COLO829 (cell line): ENCODE data around the gene STAG3.

Source experiments
- DNase-seq: peaks from one replicate; pipeline ENCODE4 v3.0.0; 2012; ENCODE audit warnings: low spot score

Gene STAG3

DNA sequence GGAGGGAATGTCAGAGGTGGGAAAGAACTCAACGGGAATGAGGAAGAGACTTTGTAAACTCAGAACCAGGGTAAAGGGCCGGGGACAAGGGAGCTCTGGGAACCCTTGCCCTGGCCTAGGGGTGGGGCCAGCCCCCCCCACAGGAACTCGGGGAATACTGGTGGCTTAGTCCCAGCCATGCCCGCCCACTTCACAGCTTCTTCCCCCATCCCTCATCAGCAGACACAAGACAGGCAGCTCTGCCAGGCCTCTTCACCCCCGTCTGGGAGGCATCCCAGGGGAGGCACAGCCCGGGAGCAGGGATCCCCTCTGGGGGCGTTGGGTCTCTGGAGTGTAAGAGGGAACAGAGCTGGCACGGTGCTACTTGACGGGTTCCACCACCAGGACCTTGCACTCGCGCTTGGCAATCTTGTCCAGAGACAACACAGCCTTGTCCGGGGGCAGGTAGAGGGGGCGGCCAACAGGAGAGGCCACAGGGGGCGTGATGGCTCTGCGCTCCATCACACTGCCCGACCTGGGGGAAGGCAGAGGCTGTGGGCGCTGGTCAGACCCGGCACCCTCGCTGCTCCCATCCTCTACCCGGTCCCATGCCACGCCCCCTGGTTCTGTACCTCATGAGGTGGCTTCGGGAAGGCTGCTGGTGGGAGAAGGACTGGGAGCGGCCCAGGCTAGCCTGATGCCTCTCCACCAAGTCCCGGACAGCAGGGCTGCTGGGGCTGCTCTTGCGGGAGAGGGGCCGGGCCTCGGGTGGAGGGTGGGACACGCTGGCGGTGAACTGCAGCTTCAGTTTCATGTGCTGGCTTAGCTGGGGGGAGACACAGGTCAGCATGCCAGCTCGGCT, 22.8 kb upstream of the STAG3 start:
- no peak for DNase-seq

DNA sequence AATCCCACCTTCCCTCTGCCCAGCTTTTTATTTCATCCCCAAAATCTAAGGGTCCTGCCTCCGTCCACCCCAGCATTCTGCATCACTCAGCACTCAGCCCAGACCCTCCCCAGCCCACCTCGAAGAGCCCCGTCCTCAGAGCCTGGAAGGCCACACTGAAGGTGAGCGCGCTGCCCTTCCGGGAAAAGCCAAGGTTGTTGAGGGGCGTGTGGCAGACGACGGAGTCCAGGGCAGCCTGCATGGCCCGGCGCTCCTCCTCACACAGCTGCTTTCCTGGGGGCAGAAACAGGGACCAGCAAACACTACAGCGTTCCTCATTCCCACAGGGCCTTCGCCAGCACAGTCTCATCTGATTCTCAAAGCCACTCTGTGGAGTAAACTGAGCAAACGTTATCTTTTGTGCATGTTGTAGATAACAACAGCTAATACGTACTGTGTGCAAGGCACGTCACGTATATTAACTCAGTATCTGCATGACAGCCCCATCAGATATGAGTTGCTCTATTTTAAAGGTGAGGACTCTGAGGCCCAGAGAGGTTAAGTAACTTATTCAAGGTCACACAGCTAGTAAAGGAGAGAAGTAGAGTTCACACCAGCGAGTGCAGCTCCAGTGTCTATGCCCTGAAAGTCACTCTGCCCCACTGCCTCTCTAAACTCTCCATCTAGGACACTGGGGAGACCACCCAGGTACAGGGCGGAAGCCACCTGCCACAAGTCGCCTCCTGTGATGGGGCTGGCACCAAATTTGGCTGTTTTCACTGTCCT, 22.0 kb upstream of the STAG3 start:
- no peak for DNase-seq

DNA sequence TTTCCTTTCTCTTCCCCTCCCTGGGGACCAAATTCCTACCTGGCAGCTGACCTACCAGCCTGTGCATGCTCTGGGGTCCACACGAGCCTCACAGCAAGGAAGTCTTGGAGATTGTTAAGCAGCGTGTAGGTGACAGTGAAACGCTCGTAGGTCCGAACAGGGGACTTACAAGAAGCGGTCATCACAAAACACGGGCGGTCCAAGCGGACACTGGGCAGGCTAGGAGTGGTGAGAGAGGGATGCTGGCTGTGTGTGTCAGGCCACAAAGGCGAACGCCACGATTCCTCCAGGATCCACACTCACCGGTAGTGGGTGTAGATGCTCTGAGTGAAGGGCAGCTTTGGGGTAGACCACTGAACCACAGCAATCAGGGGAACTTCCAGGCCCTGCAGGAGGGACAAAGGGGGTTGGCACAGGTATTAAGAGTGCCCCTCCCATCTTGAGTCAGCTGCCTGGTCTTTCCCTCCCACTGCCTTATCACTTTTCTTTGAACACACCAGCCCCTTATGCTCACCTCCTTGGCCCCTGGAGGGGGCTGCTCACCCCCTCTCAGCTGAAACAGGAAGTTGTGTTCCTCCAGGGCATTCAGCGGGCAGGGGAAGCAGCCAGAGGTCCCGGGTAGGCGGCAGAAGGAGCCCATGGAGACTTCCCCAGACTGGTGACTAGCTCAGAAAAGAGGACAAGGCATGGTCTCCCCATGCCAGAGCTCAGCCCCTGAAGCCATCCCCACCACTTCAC, 21.2 kb upstream of the STAG3 start:
- DNase-seq = no peak

DNA sequence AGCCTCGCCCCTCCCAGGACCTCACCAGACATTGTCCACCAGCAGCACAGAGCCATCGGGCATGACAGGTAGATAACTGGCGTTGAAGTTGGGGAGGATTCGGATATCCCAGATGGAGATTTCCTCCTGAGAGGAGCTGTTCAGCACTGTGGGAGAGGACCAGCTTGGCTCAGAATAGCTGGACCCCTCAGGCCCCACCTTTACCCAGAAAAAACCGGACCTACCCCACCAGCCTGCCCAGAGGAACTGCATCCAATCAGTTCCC, 20.7 kb upstream of the STAG3 start:
- DNase-seq = no peak

DNA sequence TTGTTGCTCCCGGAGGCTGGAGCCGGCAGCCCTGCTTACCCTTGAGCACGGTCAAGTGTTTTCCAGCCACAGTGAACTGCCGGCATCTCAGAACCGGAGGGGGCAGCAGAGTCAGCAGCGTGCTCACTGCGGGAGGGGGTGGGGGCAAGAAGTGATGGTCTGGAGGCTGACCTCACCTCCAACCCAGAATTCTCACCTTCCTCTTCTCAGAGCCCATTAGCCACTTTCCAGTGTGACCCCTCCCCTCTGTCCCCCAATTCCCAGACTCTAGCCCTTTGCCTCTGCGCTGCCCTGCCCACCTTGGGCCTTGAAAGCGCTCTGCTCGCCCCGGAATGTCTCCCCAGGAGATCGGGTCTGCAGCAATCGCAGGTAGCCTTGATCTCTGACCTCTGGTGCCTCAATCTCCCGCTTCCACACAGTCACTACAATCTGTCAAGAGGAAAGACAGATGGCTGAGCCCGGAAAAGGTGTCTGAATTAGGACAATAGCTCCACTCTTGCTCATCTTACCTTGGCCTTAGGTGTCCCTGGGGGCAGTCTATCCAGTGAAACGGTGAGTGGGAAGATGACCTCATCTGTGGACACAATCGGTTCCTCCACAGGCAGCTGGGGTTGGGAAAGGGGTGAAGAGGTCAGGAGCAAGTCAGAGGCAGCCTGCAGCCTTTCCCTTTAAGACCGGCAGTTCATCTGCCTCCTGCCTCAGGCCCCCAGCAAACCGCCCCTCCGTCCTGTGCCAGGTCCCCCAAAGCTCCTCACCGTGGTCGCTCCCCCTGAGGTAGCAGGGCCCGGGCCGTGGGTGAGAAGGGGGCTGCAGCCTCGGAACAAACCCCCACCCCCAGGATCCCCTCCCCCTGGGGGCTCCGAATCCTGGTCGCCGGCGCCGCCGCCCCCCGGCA, 20.1 kb upstream of the STAG3 start:
- no peak for DNase-seq

DNA sequence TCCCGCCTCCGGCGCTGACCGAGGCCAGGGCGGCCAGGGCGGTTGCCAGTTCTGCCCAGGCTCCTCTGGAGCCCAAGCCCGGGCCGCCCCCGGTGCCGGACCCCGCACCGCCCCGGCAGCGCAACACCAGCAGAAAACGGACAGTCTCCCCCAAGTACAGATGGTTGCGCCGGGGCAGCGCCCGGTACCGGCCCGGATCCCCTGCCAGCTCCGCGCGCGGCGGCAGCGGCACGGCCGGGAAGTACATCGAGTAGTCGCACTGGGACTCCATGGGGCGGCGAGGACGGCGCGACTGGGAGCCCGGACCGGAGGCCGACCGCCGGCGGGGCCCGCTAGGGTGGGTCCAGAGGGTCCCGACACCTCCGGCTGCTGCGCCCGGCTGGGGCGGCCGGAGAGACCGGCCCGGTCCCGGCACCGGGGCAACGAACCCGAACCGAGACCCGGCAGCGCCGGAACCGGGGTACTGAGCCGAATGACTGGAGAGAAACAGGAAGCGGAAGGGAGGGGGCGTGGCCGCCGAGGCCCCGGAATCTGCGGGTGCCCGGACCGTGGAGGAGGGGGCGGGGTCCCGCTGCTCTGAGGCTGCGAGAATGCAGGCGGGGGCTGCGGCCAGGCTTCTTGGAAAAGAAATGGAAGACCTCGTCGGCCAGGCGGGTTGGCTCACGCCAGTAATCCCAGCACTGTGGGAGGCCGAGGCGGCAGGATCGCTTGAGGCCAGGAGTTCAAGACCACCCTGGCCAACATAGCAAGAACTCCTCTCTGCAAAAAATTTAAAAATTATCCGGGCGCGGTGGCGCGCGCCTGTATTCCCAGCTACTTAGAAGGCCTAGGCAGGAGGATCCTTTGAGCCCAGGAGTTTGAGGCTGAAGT, 19.3 kb upstream of the STAG3 start, which contains the start of gene TRAPPC14:
TSS of gene TRAPPC14 (minus strand) at position 495 of the 870 bp plus-strand sequence. CDS start at position 271, 224 bp downstream.
- DNase-seq = peak; percentile 97

DNA sequence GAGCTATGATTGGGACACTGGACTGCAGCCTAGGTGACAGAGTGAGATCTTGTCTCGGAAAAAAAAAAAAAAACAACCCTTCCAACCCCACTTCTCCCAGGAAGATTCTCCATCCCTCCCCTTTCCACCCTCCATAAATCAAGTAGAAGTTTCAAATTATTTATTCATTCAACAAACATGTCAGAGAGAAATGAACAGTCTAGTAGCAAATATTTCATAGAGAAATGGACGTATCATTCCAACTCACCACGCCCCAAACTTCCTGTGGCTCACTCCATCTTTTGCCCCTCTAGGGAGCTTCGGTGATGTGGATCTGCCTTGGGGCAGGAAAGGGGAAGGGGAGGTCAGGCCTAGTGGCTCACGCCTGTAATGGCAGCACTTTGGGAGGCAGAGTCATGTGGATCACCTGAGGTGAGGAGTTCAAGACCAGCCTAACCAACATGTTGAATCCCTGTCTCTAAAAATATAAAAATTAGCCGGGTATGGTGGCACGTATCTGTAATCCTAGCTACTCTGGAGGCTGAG, 18.6 kb upstream of the STAG3 start:
- DNase-seq = no peak

DNA sequence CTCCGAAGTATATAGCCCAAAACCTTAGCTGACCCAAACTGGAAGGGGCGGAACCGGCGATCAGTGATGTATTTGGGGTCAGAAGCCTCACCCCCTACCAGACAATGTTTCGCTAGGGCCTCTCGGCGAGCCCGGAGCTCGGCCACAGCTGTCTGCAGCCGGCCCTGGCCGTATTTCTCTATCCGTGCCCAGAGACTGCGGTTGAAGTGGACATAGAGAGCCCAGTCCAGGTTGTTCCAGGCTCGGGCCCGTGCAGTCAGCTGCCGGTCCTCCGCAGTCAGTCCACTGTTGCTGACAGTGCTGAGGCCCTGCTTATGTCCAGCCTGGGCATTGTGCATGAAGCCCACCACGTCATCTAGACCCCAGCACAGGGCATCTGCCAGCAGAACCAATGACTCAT, 17.7 kb upstream of the STAG3 start:
- no peak for DNase-seq

DNA sequence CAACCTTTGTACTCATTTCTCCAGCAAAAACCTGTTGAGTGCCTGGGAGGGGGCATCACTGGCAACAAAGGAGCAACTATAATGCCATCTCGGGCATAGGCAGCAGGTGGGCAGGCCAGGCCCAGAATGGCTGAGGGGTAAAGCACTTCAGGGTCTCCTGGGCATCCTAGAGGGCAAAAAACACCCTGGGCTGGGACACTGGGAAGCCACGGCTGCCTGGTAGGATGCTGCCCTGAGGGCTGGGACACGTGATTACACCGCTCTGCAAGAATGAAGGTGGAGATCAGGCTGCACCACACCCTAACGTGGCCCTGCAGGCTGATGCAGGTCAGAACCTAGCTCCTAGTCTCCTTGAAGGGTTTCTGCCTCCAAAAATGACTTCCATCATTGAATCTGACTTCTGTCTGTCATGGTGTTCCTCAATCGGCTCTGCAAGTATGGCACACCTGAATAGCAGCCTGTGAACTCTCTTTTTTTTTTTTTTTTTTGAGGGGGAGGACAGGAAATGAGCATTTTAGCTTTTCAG, 14.6 kb upstream of the STAG3 start:
- no peak for DNase-seq

DNA sequence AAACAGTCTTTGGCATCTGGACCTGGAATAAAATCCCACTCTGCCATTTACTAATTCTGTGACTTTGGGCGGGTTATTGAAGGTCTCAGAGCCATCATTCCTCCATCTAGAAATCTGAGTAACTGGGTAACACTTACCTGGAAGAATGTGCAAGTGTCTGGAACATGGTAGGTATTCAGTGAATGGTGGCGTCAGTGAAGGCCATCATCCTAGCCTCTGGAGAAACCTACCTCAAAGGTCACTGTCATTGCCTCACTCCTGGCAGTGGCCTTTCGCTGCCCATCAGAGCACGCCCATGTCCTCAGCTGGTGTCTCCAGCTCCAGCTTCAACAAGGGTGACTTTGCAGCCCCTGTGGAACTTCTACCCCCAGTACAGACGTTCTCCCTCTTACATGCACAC, 13.8 kb upstream of the STAG3 start:
- DNase-seq = no peak

DNA sequence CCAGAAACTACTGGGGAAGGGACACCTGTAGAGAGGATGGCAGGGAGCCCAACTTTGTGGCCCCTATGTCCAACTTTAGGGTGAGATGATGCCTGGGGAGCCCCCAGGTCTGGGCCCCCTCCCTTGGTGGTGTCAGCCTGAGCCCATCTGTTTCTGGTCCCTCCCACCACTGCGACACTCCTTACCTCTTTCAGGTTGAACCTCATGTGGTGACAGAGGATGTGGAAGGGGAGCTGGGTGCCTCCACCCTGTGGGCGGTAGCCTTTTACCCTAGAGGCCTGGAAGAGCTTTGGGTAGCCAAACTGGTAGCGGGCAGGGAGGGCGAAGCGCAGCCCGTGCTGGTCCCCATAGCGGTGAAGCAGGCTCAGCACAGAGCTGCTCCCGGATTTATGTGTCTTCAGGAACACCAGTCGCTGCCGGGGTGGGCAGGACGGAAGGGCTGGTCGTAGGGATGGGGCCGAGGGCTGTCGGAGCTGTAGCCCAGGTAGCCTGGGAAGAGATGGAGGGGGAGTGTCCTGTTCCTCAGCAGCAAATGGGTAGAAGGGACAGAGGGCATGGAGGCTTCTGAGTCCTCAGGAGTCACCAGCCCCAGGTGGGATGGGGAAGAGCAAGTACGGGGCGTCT, 11.3 kb upstream of the STAG3 start:
- DNase-seq = no peak

DNA sequence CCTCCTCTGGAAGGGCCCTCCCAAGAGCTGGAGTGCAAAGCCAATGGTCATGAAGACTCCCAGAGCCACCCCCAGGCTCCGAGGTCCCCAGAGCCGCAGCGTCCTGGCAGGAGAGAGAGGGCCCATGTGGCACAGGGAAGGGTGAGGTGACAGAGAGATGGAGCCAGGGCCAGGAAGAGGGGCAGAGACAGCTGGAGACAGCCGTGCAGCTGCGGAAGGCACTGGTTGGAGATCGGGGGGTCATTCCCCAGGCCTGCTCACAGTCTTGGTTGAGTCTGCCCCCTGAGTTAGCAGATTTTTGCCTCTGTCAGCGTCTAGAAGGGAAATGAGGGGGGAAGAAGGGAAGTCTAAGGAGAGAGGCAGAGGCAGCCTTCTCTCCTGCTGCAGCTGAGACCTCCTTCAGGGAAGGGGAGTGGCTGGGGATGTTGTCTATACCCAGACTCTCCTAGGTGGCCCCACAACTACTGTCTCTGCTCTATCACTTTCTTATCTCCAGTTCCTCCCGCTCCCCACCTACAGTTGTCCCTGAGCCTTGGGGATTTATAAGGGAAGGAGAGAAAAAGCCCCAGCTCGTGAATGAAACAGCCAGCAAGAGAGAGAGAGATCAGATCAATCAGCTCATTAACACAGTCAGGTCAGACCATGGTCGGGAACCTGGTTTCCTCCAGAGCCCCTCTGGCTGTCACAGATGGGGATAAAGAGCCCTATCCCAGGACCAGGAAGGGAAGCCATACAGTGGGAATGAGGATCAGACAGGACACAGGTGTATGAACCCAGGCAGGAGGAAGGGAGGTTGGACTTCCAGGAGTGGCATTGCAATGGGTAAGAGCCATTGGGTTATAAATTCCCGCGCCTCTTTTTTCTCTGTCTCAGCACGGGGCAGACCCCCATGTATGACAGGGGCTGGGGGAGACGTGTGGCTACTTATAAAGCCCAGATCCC, 10.5 kb upstream of the STAG3 start:
- DNase-seq = no peak

DNA sequence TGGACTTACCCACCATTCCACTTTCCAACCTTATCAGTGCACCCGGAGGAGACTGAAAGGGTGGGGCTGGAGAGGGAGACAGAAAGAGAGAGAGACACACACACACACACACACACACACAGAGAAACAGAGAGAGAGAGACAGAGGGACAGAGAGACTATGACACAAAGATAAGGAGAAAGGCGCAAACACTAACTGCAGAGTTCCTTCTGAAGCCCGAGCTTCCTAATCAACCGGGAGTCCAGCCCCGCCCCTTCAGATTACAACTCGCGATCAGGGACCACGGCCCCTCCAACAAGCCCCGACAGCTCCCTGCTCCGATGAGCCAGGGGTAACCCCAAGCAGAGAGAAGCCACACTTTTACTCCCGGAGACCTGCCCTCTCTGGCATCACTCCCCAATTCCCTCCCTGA, 9.8 kb upstream of the STAG3 start:
- no peak for DNase-seq

DNA sequence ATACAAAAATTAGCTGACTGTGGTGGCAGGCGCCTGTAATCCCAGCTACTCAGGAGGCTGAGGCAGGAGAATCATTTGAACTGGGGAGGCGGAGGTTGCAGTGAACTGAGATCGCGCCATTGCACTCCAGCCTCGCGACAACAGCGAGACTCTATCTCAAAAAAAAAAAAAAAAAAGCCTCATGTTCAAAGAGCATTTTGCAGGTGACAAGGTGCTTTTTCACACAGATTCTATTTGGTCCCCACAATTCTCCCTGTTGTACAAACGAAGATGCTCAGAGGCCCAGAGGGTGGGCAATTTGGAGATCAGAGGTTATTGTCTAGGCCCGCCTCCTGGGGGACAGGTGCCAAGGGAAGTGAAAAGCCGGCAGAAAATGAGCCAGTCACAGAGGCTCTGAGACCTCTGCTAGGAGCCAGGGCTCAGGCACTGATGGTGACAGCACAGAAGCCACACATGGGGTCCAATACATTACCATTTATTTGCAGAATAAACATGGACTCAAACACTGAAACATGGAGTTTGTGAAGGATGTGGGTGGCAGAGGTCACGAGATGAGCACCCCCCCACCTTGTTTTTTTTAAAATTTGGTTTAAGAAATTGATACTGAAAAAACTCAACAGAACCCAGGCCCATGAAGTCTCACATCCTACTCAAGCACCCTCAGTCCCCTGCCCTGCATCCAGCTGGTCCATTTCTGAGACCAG, 8.4 kb upstream of the STAG3 start:
- DNase-seq = no peak

DNA sequence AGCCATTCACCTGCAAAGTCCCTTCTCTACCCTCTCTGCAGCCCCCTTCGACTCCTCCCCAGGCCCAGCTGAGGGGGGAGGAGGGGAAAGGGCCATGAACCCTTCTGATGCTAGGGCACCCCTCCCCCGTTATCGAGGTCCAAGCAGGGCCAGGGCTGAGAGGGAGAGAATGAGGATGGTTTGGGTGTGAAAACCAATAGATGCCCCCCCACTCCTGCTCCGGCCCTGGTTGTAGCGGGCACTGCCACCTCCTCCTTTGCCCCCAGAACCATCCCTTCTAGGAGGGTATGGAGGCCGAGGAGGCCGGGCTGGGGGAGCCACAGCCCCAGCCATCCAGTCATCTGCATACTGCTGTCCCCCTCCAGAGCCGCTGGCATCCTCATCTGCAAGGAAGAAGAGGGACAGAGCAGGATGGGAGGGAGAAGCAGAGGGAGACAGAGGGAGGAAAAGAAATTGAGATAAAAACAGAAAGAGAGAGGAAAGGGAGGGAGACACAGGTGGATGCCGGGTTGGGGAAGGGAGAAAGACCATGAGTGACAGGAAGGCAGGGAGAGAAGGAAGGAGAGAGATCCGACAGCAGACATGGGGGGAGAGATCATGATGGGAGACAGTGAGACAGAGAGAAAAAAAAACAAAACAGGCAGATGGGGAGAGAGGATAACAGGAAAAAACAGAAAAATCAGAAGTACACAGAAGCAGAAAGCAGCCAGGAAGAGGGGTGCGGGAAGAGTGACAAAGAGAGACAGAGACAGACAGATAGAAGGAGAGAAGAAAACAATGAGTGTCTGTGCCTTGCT, 7.4 kb upstream of the STAG3 start:
- no peak for DNase-seq

DNA sequence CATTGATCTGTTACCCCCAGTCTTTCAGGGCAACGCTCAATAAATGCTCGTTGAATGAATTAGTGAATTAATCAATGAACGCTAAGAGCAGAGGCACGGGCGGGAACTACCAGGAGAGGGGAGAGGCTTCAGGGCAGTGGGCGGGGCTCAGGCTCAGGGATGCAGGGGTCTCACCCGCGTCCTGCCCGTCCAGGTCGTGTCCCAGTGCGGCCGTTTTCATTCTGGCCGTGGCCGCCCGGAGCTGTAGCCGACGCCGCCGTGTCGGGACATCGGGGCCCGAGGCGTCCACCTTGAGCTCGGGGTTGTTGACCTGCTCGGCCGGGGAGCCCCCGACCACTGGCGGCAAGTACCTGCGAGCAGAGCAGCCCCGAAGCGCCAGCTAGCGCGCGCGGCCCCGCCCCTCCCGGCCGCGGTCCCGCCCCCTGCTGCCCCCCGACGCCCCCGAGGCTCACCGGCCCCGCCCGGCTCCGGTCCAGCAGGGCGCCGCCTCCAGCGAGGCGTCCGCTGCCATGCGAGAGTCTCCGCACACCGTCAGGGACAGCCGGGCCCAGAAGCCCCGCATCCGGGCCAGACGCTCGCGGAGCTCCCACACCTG, 6.5 kb upstream of the STAG3 start:
- DNase-seq = no peak

DNA sequence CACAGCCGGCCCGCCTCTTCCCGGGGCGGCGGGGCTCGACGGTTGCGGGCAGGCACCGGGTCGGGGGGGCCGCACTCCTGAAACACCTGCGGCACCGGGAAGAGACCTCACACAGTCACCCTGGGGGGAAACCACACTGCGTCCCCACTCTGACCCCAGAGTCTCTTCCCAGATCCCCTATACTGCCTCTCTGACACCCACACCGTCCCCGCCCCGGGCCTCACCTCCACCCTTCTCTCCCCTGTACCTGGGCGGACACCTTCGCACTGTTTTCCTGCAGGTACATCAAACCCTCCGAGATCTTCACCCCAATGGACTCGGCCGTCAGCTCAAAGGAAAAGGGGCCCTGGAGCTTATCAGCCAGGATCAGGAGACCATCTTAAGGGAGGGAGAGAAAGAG, 5.9 kb upstream of the STAG3 start:
- DNase-seq = no peak
